Mesothelial cell of epicardium (in vitro differentiated cells): ENCODE measurements around the gene OLFM2. TPM values are rescaled to one million over a fixed set of nuclear protein-coding genes. Genes with fewer than 3 reads are reported as not detected.

Experiments
- DNase-seq, 2 experiments: peaks; one replicate each; pipeline ENCODE4 v3.0.0; 2021; ENCODE audit warnings: low spot score in 2 of 2; ENCODE audit not compliant: unreplicated experiment in 2 of 2
- H3K27ac Mint-ChIP-seq: 2 replicates; pipeline ENCODE4 v1.8.0; 2021; ENCODE audit warnings: mixed read lengths
- H3K27me3 Mint-ChIP-seq: 2 replicates; pipeline ENCODE4 v1.8.0; 2021; ENCODE audit warnings: low read depth, mixed read lengths
- H3K36me3 Mint-ChIP-seq: 2 replicates; pipeline ENCODE4 v1.8.0; 2021; ENCODE audit warnings: mixed read lengths
- H3K4me1 Mint-ChIP-seq: 2 replicates; pipeline ENCODE4 v1.8.0; 2021; ENCODE audit warnings: mixed read lengths
- H3K4me3 Mint-ChIP-seq: 2 replicates; pipeline ENCODE4 v1.8.0; 2021; ENCODE audit warnings: mild to moderate bottlenecking, moderate library complexity, mixed read lengths
- H3K9me3 Mint-ChIP-seq: 2 replicates; pipeline ENCODE4 v1.8.0; 2021; ENCODE audit warnings: mixed read lengths
- total RNA-seq: library from RNA; stranded (reverse); gene quantifications from 3 replicates; pipeline ENCODE4 v1.2.1, GENCODE V29; 2021
- TF ChIP-seq, protein P1 (sequence below): fragments of 200-600 bp; sonication (generic); IDR thresholded peaks from one replicate; pipeline ENCODE4 v1.5.0; 2021; ENCODE audit warnings: antibody characterized with exemption; ENCODE audit not compliant: unreplicated experiment

The OLFM2 gene
- total RNA-seq, 1 donor from 2014 or later: 99.2 TPM

DNA sequence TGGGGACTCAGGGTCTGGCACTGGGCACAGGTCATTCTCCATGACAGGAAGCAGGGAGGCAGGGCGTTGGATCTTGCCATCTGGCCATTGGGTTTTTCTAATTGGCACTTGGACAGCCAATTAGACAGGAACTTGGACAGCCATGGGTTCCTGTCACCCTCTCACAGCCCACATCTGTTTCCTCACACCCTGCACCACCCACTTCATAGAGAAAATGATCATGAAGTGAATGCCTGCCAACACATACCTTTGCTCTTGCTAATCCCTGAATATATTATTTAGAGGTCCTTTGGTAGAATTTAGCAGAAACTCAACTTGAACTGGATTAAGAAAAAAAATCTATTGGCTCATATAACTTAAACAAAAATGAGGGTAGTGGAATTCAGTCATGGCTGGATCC is 4.9 kb upstream of the OLFM2 start:
- Mint-ChIP-seq H3K36me3 (no peaks in the 10 kb centered on the region), H3K4me3 (no peak overlapping the region), H3K9me3 (peaks cover 9% of the 10 kb centered on the region), H3K4me1 (peaks cover 14% of the 10 kb centered on the region), H3K27ac (no peak overlapping the region), H3K27me3 (peaks cover 16% of the 10 kb centered on the region)
- no peak for DNase-seq
- TF ChIP-seq, protein P1, sequence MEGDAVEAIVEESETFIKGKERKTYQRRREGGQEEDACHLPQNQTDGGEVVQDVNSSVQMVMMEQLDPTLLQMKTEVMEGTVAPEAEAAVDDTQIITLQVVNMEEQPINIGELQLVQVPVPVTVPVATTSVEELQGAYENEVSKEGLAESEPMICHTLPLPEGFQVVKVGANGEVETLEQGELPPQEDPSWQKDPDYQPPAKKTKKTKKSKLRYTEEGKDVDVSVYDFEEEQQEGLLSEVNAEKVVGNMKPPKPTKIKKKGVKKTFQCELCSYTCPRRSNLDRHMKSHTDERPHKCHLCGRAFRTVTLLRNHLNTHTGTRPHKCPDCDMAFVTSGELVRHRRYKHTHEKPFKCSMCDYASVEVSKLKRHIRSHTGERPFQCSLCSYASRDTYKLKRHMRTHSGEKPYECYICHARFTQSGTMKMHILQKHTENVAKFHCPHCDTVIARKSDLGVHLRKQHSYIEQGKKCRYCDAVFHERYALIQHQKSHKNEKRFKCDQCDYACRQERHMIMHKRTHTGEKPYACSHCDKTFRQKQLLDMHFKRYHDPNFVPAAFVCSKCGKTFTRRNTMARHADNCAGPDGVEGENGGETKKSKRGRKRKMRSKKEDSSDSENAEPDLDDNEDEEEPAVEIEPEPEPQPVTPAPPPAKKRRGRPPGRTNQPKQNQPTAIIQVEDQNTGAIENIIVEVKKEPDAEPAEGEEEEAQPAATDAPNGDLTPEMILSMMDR: no peak

DNA sequence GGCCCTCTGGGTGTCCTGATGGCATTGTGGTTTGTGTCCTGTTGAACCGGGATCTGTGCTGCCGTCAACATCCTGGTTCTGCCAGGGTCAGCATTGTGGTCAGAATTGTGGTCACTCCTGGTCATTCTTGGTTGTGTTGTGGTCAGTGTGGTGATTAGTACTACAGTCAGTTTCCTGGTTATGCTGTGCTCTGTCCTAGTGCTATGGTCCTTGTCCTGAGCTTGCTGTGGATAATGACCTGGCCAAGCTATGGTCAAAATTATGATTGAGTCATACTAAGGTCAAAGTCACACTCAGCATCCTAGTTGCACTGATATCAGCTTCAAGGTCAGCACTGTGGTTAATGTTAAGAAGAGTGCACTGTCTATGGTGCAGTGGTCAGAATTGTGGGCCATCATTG is 4.5 kb upstream of the OLFM2 start:
- Mint-ChIP-seq H3K36me3 (no peaks in the 10 kb centered on the region), H3K9me3 (peaks cover 9% of the 10 kb centered on the region), H3K4me3 (no peak overlapping the region), H3K27me3 (peaks cover 16% of the 10 kb centered on the region), H3K27ac (no peak overlapping the region), H3K4me1 (peaks cover 15% of the 10 kb centered on the region)
- TF ChIP-seq, protein P1: no peak
- DNase-seq: no peak

DNA sequence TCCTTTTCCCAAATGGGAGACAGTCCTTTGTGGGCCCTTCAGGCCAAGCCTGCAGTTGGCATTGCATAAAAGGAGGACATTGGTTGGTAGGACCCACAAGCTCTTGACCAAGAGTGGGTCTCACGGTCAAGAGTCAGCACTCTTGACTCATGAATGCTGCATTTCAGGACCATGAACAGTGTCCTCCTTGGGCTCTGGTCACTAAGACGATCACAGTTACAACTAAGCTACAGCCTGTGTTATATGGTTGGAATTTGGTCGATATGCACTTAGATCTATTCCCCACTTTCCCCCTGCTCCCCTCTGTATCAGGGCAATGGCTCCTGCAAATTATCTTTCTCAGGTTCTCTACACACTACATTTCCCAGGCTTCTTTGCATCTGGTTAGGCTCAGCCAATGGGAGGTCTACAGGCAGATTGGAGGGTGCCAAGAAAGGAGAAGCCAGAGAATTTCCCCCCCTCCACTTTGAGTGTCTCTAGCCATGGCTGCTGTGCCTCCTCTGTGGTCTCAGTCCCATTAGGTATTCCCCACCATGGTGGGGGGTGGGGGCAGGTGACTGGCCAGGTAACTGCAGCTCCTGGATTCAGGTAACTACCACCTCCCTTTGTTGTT is 3.1 kb upstream of the OLFM2 start:
- TF ChIP-seq, protein P1: no peak
- H3K9me3 Mint-ChIP-seq: peaks cover 9% of the 10 kb centered on the region
- peaks cover 16% of the 10 kb centered on the region for H3K27me3 Mint-ChIP-seq
- H3K4me3 Mint-ChIP-seq: no peak overlapping the region
- no peak overlapping the region for H3K27ac Mint-ChIP-seq
- no peaks in the 10 kb centered on the region for H3K36me3 Mint-ChIP-seq
- no peak for DNase-seq
- peaks cover 20% of the 10 kb centered on the region for H3K4me1 Mint-ChIP-seq

DNA sequence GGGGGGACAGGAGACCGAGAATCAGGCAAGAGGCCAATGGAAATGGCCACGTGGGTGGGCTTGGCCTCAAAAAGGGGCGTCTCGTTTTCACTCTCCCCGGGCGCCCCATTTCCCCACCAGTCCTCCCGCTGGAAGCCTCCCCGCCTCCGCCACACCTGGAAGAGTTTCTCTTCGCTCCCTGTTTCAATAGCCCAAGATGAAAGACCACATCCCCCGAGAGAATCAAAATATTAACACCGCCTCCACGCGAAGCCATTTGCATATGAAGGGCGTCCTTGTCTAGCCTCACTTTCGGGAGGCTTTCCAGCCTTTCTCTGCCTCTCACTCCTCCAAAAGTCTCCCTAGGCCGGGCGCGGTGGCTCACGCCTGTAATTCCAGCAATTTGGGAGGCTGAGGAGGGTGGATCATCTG is 691 bp upstream of the OLFM2 start:
- peak in 1 of 2 experiments; percentile 42 for DNase-seq
- peak overlapping the region; percentile 66 for H3K4me3 Mint-ChIP-seq
- H3K4me1 Mint-ChIP-seq: peaks cover 27% of the 10 kb centered on the region
- H3K27me3 Mint-ChIP-seq: peaks cover 16% of the 10 kb centered on the region
- TF ChIP-seq, protein P1: no peak
- peak overlapping the region; percentile 28 for H3K27ac Mint-ChIP-seq
- H3K36me3 Mint-ChIP-seq: no peaks in the 10 kb centered on the region
- H3K9me3 Mint-ChIP-seq: peaks cover 5% of the 10 kb centered on the region

DNA sequence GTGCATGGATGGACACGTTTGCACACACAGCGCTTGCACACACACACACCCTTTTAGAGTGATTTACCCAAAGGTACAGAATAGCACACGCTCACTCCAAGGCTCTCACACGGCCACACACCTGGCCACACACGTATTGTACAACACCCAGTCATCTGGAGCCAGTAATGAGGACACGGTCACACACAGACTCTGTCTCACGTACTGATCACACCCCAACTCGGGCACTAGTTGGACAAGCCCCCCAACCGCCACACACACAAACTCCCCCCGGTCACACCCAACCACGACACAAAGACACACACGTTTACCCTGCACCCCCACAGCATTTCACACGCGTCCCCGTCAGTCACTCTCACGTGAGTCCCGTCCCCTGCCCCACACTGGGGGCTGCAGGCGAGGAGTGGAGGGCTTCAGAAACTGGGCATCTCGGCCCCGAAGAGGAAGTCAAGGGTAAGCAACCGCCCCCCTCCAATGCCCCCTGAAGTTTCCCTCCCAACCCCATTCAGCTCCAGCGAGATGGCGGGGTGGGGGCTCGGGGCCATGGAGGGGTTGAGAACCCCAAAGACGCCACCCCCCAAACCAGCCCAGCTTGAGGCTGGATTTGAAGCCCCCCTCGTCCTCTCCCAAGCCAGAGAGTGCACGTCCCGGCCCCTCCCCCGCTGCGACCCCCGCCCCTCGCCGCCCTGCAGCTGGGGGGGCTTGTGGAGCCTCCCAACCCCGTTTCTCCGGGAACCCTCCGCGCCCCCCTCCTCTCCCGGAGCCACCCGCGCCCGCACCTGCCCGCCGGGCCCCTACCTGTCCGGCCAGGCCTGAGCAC is 599 bp downstream of the OLFM2 start:
- Mint-ChIP-seq H3K27me3 (peaks cover 11% of the 10 kb centered on the region), H3K27ac (peak overlapping the region; percentile 73), H3K4me1 (peaks cover 31% of the 10 kb centered on the region), H3K4me3 (peak overlapping the region; percentile 86), H3K36me3 (peaks cover 3% of the 10 kb centered on the region), H3K9me3 (no peaks in the 10 kb centered on the region)
- no peak for DNase-seq
- TF ChIP-seq, protein P1: no peak
